Adrenal gland (tissue), 12 donors: ENCODE results near the gene ANP32E. TPM values are rescaled to one million over a fixed set of nuclear protein-coding genes. Genes with fewer than 3 reads are reported as not detected.
A peak's percentile ranks its signal among the peaks of the same experiment; 100 is the strongest.

Experiments
- DNase-seq, 7 donors: peaks; one replicate each; pipeline ENCODE4 v3.0.0-alpha.2; 2019 to 2020
- H3K27ac ChIP-seq, 5 donors: fragments of 200-600 bp; sonication (generic) in 4 of 5; 1 replicate in 3 of 5; 2 replicates in 2 of 5; pipeline versions ENCODE4 v1.5.1 to v1.8.0; 2016 to 2020; ENCODE audit warnings: mild to moderate bottlenecking in 1 of 5
- H3K27me3 ChIP-seq: fragments of 200-600 bp; 2 replicates; pipeline ENCODE4 v1.8.0; 2021
- H3K36me3 ChIP-seq, 2 donors: fragments of 200-600 bp; replicated peaks in 1 of 2; 1 replicate in 1 of 2; 2 replicates in 1 of 2; pipeline versions ENCODE4 v1.5.1 to v1.8.0; 2018 to 2022
- H3K4me1 ChIP-seq, 2 donors: fragments of 200-600 bp; replicated peaks in 1 of 2; 1 replicate in 1 of 2; 2 replicates in 1 of 2; pipeline versions ENCODE4 v1.5.1 to v1.8.0; 2018 to 2021
- H3K4me3 ChIP-seq, 4 donors: fragments of 200-600 bp; sonication (generic) in 3 of 4; one replicate each; pipeline ENCODE4 v1.5.1; 2016 to 2018
- H3K9me3 ChIP-seq, 3 donors: fragments of 200-600 bp; sonication (generic) in 1 of 3; replicated peaks in 1 of 3; 1 replicate in 2 of 3; 2 replicates in 1 of 3; pipeline versions ENCODE4 v1.5.1 to v1.8.0; 2016 to 2021
- CTCF ChIP-seq, 6 experiments: fragments of 450-650 bp in 4 of 6; fragments of 200-600 bp in 2 of 6; sonication (generic) in 1 of 6; IDR thresholded peaks; 1 replicate in 5 of 6; 2 replicates in 1 of 6; pipeline versions ENCODE4 v1.5.1 to v1.8.0; 2016 to 2021; ENCODE audit warnings: antibody characterized with exemption in 6 of 6, mild to moderate bottlenecking in 2 of 6, moderate library complexity in 1 of 6
- POLR2A ChIP-seq, 2 donors: fragments of 450-650 bp; IDR thresholded peaks; one replicate each; pipeline ENCODE4 v1.6.1; 2017; ENCODE audit warnings: antibody characterized with exemption in 2 of 2, mild to moderate bottlenecking in 2 of 2, moderate library complexity in 1 of 2
- WGBS, 4 donors: extraction: QIAGEN DNeasy Blood & Tissue Kit in 2 of 4; methylation state at CpG; one replicate each; pipeline versions ENCODE4 v1.1.5 to v1.1.7; 2013 to 2017; 5-methylcytosine and 5-hydroxymethylcytosine counted together
- intact Hi-C, 2 donors: fragments of 100-400 bp; cut with DNase I; formaldehyde crosslinking; loops; one replicate each; pipeline versions ENCODE4 v1.14.1 to v1.15.0; 2022 to 2023
- polyA plus RNA-seq, 3 donors: library from polyadenylated mRNA; stranded (reverse); fragments of 200-250 nt in 2 of 3; fragments of 350-450 nt in 1 of 3; fragmentation: Illumina TruSeq in 1 of 3; extraction: RNeasy Lipid Tissue Mini Kit (QIAGEN cat#74804) in 1 of 3; gene quantifications; one replicate each; pipeline ENCODE4 v1.2.3, GENCODE V29; 2013 to 2014
- total RNA-seq, 9 donors: library from RNA; depleted of rRNA in 4 of 9; stranded (reverse); fragments of >200 nt in 4 of 9; fragments of 120-200 nt in 1 of 9; fragmentation: NEBNext Ultra II Directional in 1 of 9; extraction: Animal tissue kit (Norgen Biotek cat#: 25700) in 1 of 9; gene quantifications; one replicate each; pipeline versions ENCODE4 v1.1.0 to v1.2.4, GENCODE V29; 2013 to 2023
- donor health status: healthy with polysubstance abuse.
- donor health status: Bipolar disorder and iron deficiency.
- donor health status: DM: yes; HTN: yes; CAD: no.
- donor health status: DM: no; HTN: no; CAD: no.
- donor health status: DM: no; HTN: no; CAD: no.
- donor health status: DM: yes; HTN: yes; CAD: no.

Gene ANP32E
- total and polyA plus RNA-seq, 12 donors, result 13.2 to 81.9 (median 35.3) TPM

DNA sequence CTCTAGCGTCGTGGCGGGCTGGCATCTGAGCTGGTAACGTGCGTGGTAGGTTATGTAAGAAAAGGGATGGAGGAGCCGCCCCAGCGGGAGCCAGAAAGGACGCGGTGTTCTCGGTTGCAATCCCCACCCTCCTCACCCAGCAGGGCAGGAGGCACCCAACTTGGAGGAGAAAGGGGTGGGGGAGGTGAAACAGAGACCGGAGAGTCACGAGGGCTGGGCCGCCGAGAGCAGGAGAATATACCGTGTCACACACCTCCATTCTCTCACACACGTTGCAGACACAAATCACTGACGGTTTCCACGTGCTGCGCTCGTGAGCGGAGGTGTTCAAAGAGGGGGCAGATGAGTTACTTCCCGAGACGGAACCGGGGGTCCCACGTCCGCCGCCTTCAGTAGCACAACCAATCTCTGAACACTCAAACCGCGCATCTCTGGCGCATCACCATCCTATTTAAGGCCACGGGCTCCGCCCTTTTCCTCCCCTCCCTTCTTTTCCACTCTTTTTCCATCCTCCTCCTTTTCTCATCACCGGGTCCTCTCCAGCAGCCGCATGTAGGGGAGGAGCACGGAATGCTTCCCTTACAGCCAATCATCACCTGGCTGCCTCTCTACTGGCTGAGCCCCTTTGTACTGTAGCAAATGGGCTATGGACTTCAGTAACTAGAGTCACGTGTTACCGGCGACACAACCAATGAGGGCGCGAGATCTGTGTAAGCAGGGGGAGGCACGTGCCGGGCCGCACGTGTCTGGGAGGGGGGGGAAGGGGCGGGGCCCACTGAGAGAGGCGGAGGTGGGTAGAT is 46.0 kb upstream of the ANP32E start, which contains the start of gene CIART:
TSS of gene CIART (plus strand) at position 797 of the 800 bp plus-strand sequence. CDS start 714 bp downstream, outside the sequence.
- Histone ChIP-seq H3K4me1 (peaks cover 12 to 15% of the 10 kb centered on the region in 2 donors), H3K4me3 (peak within 1 kb of the TSS; percentile 13 to 69 (median 58)), H3K9me3 (no peaks in the 10 kb centered on the region), H3K27ac (peak within 1 kb of the TSS; percentile 88 to 97 (median 93)), H3K36me3 (peaks cover 0 to 13% of the 10 kb centered on the region in 2 donors), H3K27me3 (no peaks in the 10 kb centered on the region)
- TF ChIP-seq POLR2A (IDR thresholded peaks at IDR 0.05) (peak; percentile 58 to 80), CTCF (IDR thresholded peaks at IDR 0.05) (no peak)
- WGBS, 4 donors, result 1% methylated on average over 38 to 46 of the region's 46 CpGs
- intact Hi-C loops, result no loop called here
- peak; percentile 92 to 99 (median 99) for DNase-seq

GRCh38 chr1:150281221-150281757 is 45.4 kb upstream of the ANP32E start:
- TF ChIP-seq POLR2A (IDR thresholded peaks at IDR 0.05) (no peak), CTCF (IDR thresholded peaks at IDR 0.05) (peak; percentile 55 to 93 (median 74))
- peak; percentile 76 to 92 (median 86) for DNase-seq
- Histone ChIP-seq H3K27me3 (no peaks in the 10 kb centered on the region), H3K27ac (peak overlapping the region; percentile 88 to 97 (median 93)), H3K9me3 (no peaks in the 10 kb centered on the region), H3K36me3 (peaks cover 0 to 7% of the 10 kb centered on the region in 2 donors), H3K4me1 (peaks cover 12 to 15% of the 10 kb centered on the region in 2 donors), H3K4me3 (peak overlapping the region in 3 of 4 donors; percentile 36 to 57 (median 56))
- WGBS, 4 donors, result 1% methylated on average over 15 of the region's 15 CpGs
- intact Hi-C loops, result no loop called here

GRCh38 chr1:150280138-150280707 is 44.3 kb upstream of the ANP32E start:
- Histone ChIP-seq H3K36me3 (no peaks in the 10 kb centered on the region), H3K4me3 (no peak overlapping the region), H3K4me1 (peaks cover 12 to 15% of the 10 kb centered on the region in 2 donors), H3K27ac (peak overlapping the region in 3 of 5 donors; percentile 89 to 94 (median 93)), H3K9me3 (no peaks in the 10 kb centered on the region), H3K27me3 (no peaks in the 10 kb centered on the region)
- no peak for DNase-seq
- 79 to 82% (median 80%) methylated on average over 6 of the region's 6 CpGs for WGBS, 4 donors
- TF ChIP-seq CTCF (IDR thresholded peaks at IDR 0.05) (no peak), POLR2A (IDR thresholded peaks at IDR 0.05) (no peak)
- intact Hi-C loops, result no loop called here

GRCh38 chr1:150273311-150273710 is 37.4 kb upstream of the ANP32E start:
- no peaks in the 10 kb centered on the region for H3K27me3 ChIP-seq
- intact Hi-C loops, result no loop called here
- peak overlapping the region in 2 of 5 donors; percentile 8 to 22 for H3K27ac ChIP-seq
- H3K9me3 ChIP-seq, result no peaks in the 10 kb centered on the region
- no peak overlapping the region for H3K4me3 ChIP-seq
- DNase-seq, result no peak
- no peaks in the 10 kb centered on the region for H3K36me3 ChIP-seq
- peaks cover 6 to 7% of the 10 kb centered on the region in 2 donors for H3K4me1 ChIP-seq
- TF ChIP-seq POLR2A (IDR thresholded peaks at IDR 0.05), result no peak
- no peak for TF ChIP-seq CTCF (IDR thresholded peaks at IDR 0.05)
- 35 to 47% (median 45%) methylated on average over 1 of the region's 1 CpG for WGBS, 4 donors
